Measurements from ENCODE around the gene SRRM2. TPM values are rescaled to one million over a fixed set of nuclear protein-coding genes. Genes with fewer than 3 reads are reported as not detected.

The SRRM2 gene
- total and polyA plus RNA-seq, 9 of the 15 experiments (the other 6 are each of a cell fraction or from before 2014, with no cell fraction given) = 26.7 to 563 (median 81.1) TPM

- no peak for TF ChIP-seq CTCF (IDR thresholded peaks at IDR 0.05 in 2 of 3, conservative IDR thresholded peaks at IDR 0.05 in 1 of 3; ENCODE audit: insufficient read depth in 2 of 3, low read depth in 1 of 3, low read length in 3 of 3)
- TF ChIP-seq ESRRB (CRISPR knock-in tag; IDR thresholded peaks at IDR 0.05; ENCODE audit: borderline replicate concordance) = no peak
- no peak for TF ChIP-seq ZHX1 (conservative IDR thresholded peaks at IDR 0.05; ENCODE audit: low read length)
- no peak for TF ChIP-seq PHF20 (IDR thresholded peaks at IDR 0.05; ENCODE audit: partially characterized antibody)
- TF ChIP-seq ZNF766 (CRISPR knock-in tag; conservative IDR thresholded peaks at IDR 0.05) = no peak
- TF ChIP-seq MLX (CRISPR knock-in tag; conservative IDR thresholded peaks at IDR 0.05) = no peak
- TF ChIP-seq RNF219 (CRISPR knock-in tag; IDR thresholded peaks at IDR 0.05) = no peak
- TF ChIP-seq FOXK2 (conservative IDR thresholded peaks at IDR 0.05 in 1 of 2, IDR thresholded peaks at IDR 0.05 in 1 of 2; ENCODE audit: low read depth in 2 of 2) = no peak
Measured at GRCh38 chr16:2815299-2815771, 62.9 kb downstream of the SRRM2 start (continued).
